Neural cell (in vitro differentiated cells): Measurements from ENCODE around the gene GALP. TPM values are rescaled to one million over a fixed set of nuclear protein-coding genes. Genes with fewer than 3 reads are reported as not detected.

ENCODE experiments used
- H2AFZ ChIP-seq: fragments of 200-600, 300-800 bp; sonication (generic), shearing (Covaris generic); 2 replicates; pipeline ENCODE4 v1.6.0; 2014; ENCODE audit warnings: low read depth, mild to moderate bottlenecking, antibody characterized with exemption, low read length, moderate library complexity
- H3F3A ChIP-seq: fragments of 200-600 bp; shearing (Covaris generic); 2 replicates; pipeline ENCODE4 v1.6.1; 2016; ENCODE audit warnings: mild to moderate bottlenecking, moderate library complexity, mixed read lengths, antibody characterized with exemption, low read length; ENCODE audit not compliant: insufficient read depth, poor library complexity, severe bottlenecking
- H3K27ac ChIP-seq: fragments of 200-600, 300-800 bp; sonication (generic), shearing (Covaris generic); 2 replicates; pipeline ENCODE4 v1.5.1; 2014; ENCODE audit warnings: mild to moderate bottlenecking, low read length, moderate library complexity
- H3K27me3 ChIP-seq: fragments of 300-800, 200-600 bp; sonication (generic), shearing (Covaris generic); 2 replicates; pipeline ENCODE4 v1.6.0; 2014; ENCODE audit warnings: mild to moderate bottlenecking, low read depth, low read length, moderate library complexity; ENCODE audit not compliant: insufficient read depth
- H3K36me3 ChIP-seq: fragments of 300-800, 200-600 bp; sonication (generic), shearing (Covaris generic); 2 replicates; pipeline ENCODE4 v1.5.1; 2014; ENCODE audit warnings: mild to moderate bottlenecking, antibody characterized with exemption, low read length, moderate library complexity; ENCODE audit not compliant: insufficient read depth
- H3K4me2 ChIP-seq: fragments of 300-800, 200-600 bp; sonication (generic), shearing (Covaris generic); 2 replicates; pipeline ENCODE4 v1.6.0; 2014; ENCODE audit warnings: mild to moderate bottlenecking, low read length
- H3K4me3 ChIP-seq: fragments of 300-800, 200-600 bp; sonication (generic), shearing (Covaris generic); 2 replicates; pipeline ENCODE4 v1.5.1; 2014; ENCODE audit warnings: mild to moderate bottlenecking, low read length, moderate library complexity
- H3K79me2 ChIP-seq: fragments of 200-600 bp; shearing (Covaris generic); replicated peaks from 2 replicates; pipeline ENCODE4 v1.6.0; 2014; ENCODE audit warnings: mild to moderate bottlenecking, low read length, moderate library complexity; ENCODE audit not compliant: insufficient read depth
- H3K9ac ChIP-seq: fragments of 300-800, 200-600 bp; sonication (generic), shearing (Covaris generic); 2 replicates; pipeline ENCODE4 v1.6.1; 2016; ENCODE audit warnings: mild to moderate bottlenecking, low read length, mixed read lengths
- H3K9me2 ChIP-seq: fragments of 200-600 bp; shearing (Covaris generic); 2 replicates; pipeline ENCODE4 v1.6.1; 2016; ENCODE audit warnings: mild to moderate bottlenecking, low read length, mixed read lengths; ENCODE audit not compliant: insufficient read depth
- H3K9me3 ChIP-seq: fragments of 200-600, 300-800 bp; sonication (generic), shearing (Covaris generic); 2 replicates; pipeline ENCODE4 v1.6.1; 2016; ENCODE audit warnings: mild to moderate bottlenecking, mixed run types, low read length, moderate library complexity, mixed read lengths
- H4K20me1 ChIP-seq: fragments of 200-600 bp; shearing (Covaris generic); 2 replicates; pipeline ENCODE4 v1.6.1; 2016; ENCODE audit warnings: mild to moderate bottlenecking, mixed run types; ENCODE audit not compliant: insufficient read depth
- CTCF ChIP-seq: fragments of 450-650 bp; IDR thresholded peaks from 2 replicates; pipeline ENCODE4 v1.5.1; 2014; ENCODE audit warnings: antibody characterized with exemption, mild to moderate bottlenecking, moderate library complexity; ENCODE audit not compliant: poor library complexity, severe bottlenecking
- EP300 ChIP-seq: fragments of 450-650 bp; conservative IDR thresholded peaks from 2 replicates; pipeline ENCODE4 v1.6.1; 2014; ENCODE audit warnings: antibody characterized with exemption, mild to moderate bottlenecking, moderate library complexity; ENCODE audit not compliant: poor library complexity, severe bottlenecking
- EZH2 ChIP-seq: fragments of 200-600, 300-800 bp; shearing (Covaris generic), sonication (generic); IDR thresholded peaks from 2 replicates; pipeline ENCODE4 v1.6.1; 2014; ENCODE audit warnings: antibody characterized with exemption, low read length, borderline replicate concordance, mild to moderate bottlenecking; ENCODE audit not compliant: insufficient read depth, poor library complexity, severe bottlenecking
- MXI1 ChIP-seq: fragments of 450-650 bp; conservative IDR thresholded peaks from 2 replicates; pipeline ENCODE4 v1.6.1; 2014; ENCODE audit warnings: antibody characterized with exemption, mild to moderate bottlenecking; ENCODE audit not compliant: poor library complexity, severe bottlenecking
- POLR2AphosphoS5 ChIP-seq: IDR thresholded peaks from 2 replicates; pipeline ENCODE4 v1.6.1; 2012
- RAD21 ChIP-seq: fragments of 450-650 bp; conservative IDR thresholded peaks from 2 replicates; pipeline ENCODE4 v1.6.1; 2014; ENCODE audit warnings: antibody characterized with exemption, mild to moderate bottlenecking, moderate library complexity
- REST ChIP-seq: IDR thresholded peaks from 2 replicates; pipeline ENCODE4 v1.6.1; 2012; ENCODE audit warnings: borderline replicate concordance
- SMC3 ChIP-seq: fragments of 450-650 bp; conservative IDR thresholded peaks from 2 replicates; pipeline ENCODE4 v1.6.1; 2014; ENCODE audit warnings: antibody characterized with exemption, mild to moderate bottlenecking, moderate library complexity; ENCODE audit not compliant: poor library complexity
- TAF1 ChIP-seq: IDR thresholded peaks from 2 replicates; pipeline ENCODE4 v1.6.1; 2012; ENCODE audit warnings: low read depth
- polyA plus RNA-seq: library from polyadenylated mRNA; depleted of rRNA; stranded (reverse); fragments of >200 nt; gene quantifications from 2 replicates; pipeline ENCODE4 v1.2.3, GENCODE V29; 2014

GALP gene
- polyA plus RNA-seq, 1 donor from 2014 or later: not detected

DNA sequence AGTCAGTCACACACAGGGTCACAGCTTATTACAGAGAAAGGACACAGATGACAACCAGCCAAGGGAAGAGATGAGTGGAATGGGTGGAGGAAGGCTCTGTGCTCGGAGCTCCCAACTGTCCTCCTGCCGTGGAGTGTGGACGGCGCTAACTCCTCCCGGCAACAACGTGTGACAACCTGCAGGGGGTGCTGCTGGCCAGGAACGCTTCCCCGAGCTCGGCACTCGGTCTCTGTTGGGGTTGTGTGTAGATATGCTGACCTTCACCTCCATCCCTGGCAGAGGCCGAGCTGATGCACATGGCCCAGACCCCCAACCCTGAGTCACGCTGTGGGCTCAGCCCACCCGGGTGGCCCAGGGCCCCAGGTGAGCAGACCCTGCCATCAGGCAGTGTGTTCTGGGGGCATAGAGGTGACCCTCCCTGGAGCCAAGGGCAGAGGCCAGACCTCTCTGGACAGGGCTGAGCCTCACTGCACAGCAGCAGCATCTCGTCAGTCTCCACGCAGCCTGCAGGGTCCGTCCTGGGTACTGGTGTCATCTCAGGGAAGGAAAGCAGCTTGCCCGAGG, 20.6 kb upstream of the GALP start:
- Histone ChIP-seq H3K36me3 (no peaks in the 10 kb centered on the region), H3K27ac (no peak overlapping the region), H2AFZ (no peak overlapping the region), H3K4me2 (no peak overlapping the region), H4K20me1 (no peaks in the 10 kb centered on the region), H3F3A (no peaks in the 10 kb centered on the region), H3K79me2 (no peaks in the 10 kb centered on the region), H3K9me3 (no peaks in the 10 kb centered on the region), H3K4me3 (no peak overlapping the region), H3K9ac (no peak overlapping the region), H3K9me2 (no peaks in the 10 kb centered on the region), H3K27me3 (no peaks in the 10 kb centered on the region)
- TF ChIP-seq MXI1: no peak
- TF ChIP-seq RAD21: no peak
- TF ChIP-seq POLR2AphosphoS5: no peak
- no peak for TF ChIP-seq SMC3
- no peak for TF ChIP-seq EZH2
- TF ChIP-seq CTCF: no peak
- TF ChIP-seq TAF1: no peak
- TF ChIP-seq REST: no peak
- TF ChIP-seq EP300: no peak

- Histone ChIP-seq H3K27ac (no peak overlapping the region), H3F3A (no peaks in the 10 kb centered on the region), H3K9me3 (no peaks in the 10 kb centered on the region), H2AFZ (no peak overlapping the region), H3K79me2 (no peaks in the 10 kb centered on the region), H3K4me2 (no peak overlapping the region), H4K20me1 (no peaks in the 10 kb centered on the region), H3K9ac (no peak overlapping the region), H3K36me3 (no peaks in the 10 kb centered on the region), H3K9me2 (no peaks in the 10 kb centered on the region), H3K27me3 (no peaks in the 10 kb centered on the region), H3K4me3 (no peak overlapping the region)
- TF ChIP-seq SMC3 (no peak), RAD21 (no peak), CTCF (no peak), EZH2 (no peak), MXI1 (no peak), TAF1 (no peak)
Measured at GRCh38 chr19:56156768-56157167, 19.0 kb upstream of the GALP start.
